GM19468 (cell line): ENCODE results near the gene APBB1.

Experiments
- ATAC-seq: cut with Tn5 transposase; IDR thresholded peaks from one replicate; pipeline ENCODE4 v1.9.1; 2021; ENCODE audit warnings: mild to moderate bottlenecking, moderate library complexity, moderate number of reproducible peaks; ENCODE audit not compliant: unreplicated experiment; ENCODE audit errors: extremely low read depth

APBB1 gene

GRCh38 chr11:6354651-6355485 lies 64.0 kb downstream of the APBB1 start:
- no peak for ATAC-seq

- ATAC-seq = no peak
Observed at GRCh38 chr11:6353367-6353987, 65.4 kb downstream of the APBB1 start.

- no peak for ATAC-seq
Observed at GRCh38 chr11:6351782-6352382, 67.0 kb downstream of the APBB1 start.

- ATAC-seq = no peak
Observed at GRCh38 chr11:6350486-6350885, 68.4 kb downstream of the APBB1 start.

- ATAC-seq = no peak
Observed at GRCh38 chr11:6350043-6350442, 68.9 kb downstream of the APBB1 start.

GRCh38 chr11:6345366-6345765 lies 73.5 kb downstream of the APBB1 start:
- no peak for ATAC-seq
